Adrenal gland (tissue), 12 donors: ENCODE data around the gene EXOC6B. TPM values are rescaled to one million over a fixed set of nuclear protein-coding genes. Genes with fewer than 3 reads are reported as not detected.

Experiments
- DNase-seq, 7 donors: peaks; one replicate each; pipeline ENCODE4 v3.0.0-alpha.2; 2019 to 2020
- H3K27ac ChIP-seq, 5 donors: fragments of 200-600 bp; sonication (generic) in 4 of 5; 1 replicate in 3 of 5; 2 replicates in 2 of 5; pipeline versions ENCODE4 v1.5.1 to v1.8.0; 2016 to 2020; ENCODE audit warnings: mild to moderate bottlenecking in 1 of 5
- H3K27me3 ChIP-seq: fragments of 200-600 bp; 2 replicates; pipeline ENCODE4 v1.8.0; 2021
- H3K36me3 ChIP-seq, 2 donors: fragments of 200-600 bp; replicated peaks in 1 of 2; 1 replicate in 1 of 2; 2 replicates in 1 of 2; pipeline versions ENCODE4 v1.5.1 to v1.8.0; 2018 to 2022
- H3K4me1 ChIP-seq, 2 donors: fragments of 200-600 bp; replicated peaks in 1 of 2; 1 replicate in 1 of 2; 2 replicates in 1 of 2; pipeline versions ENCODE4 v1.5.1 to v1.8.0; 2018 to 2021
- H3K4me3 ChIP-seq, 4 donors: fragments of 200-600 bp; sonication (generic) in 3 of 4; one replicate each; pipeline ENCODE4 v1.5.1; 2016 to 2018
- H3K9me3 ChIP-seq, 3 donors: fragments of 200-600 bp; sonication (generic) in 1 of 3; replicated peaks in 1 of 3; 1 replicate in 2 of 3; 2 replicates in 1 of 3; pipeline versions ENCODE4 v1.5.1 to v1.8.0; 2016 to 2021
- POLR2A ChIP-seq, 2 donors: fragments of 450-650 bp; IDR thresholded peaks; one replicate each; pipeline ENCODE4 v1.6.1; 2017; ENCODE audit warnings: antibody characterized with exemption in 2 of 2, mild to moderate bottlenecking in 2 of 2, moderate library complexity in 1 of 2
- WGBS, 4 donors: extraction: QIAGEN DNeasy Blood & Tissue Kit in 2 of 4; methylation state at CpG; one replicate each; pipeline versions ENCODE4 v1.1.5 to v1.1.7; 2013 to 2017; 5-methylcytosine and 5-hydroxymethylcytosine counted together
- intact Hi-C, 2 donors: fragments of 100-400 bp; cut with DNase I; formaldehyde crosslinking; loops; one replicate each; pipeline versions ENCODE4 v1.14.1 to v1.15.0; 2022 to 2023
- polyA plus RNA-seq, 3 donors: library from polyadenylated mRNA; stranded (reverse); fragments of 200-250 nt in 2 of 3; fragments of 350-450 nt in 1 of 3; fragmentation: Illumina TruSeq in 1 of 3; extraction: RNeasy Lipid Tissue Mini Kit (QIAGEN cat#74804) in 1 of 3; gene quantifications; one replicate each; pipeline ENCODE4 v1.2.3, GENCODE V29; 2013 to 2014
- total RNA-seq, 9 donors: library from RNA; depleted of rRNA in 4 of 9; stranded (reverse); fragments of >200 nt in 4 of 9; fragments of 120-200 nt in 1 of 9; fragmentation: NEBNext Ultra II Directional in 1 of 9; extraction: Animal tissue kit (Norgen Biotek cat#: 25700) in 1 of 9; gene quantifications; one replicate each; pipeline versions ENCODE4 v1.1.0 to v1.2.4, GENCODE V29; 2013 to 2023
- TF ChIP-seq, protein P1 (sequence below), 6 experiments: fragments of 450-650 bp in 4 of 6; fragments of 200-600 bp in 2 of 6; sonication (generic) in 1 of 6; IDR thresholded peaks; 1 replicate in 5 of 6; 2 replicates in 1 of 6; pipeline versions ENCODE4 v1.5.1 to v1.8.0; 2016 to 2021; ENCODE audit warnings: antibody characterized with exemption in 6 of 6, mild to moderate bottlenecking in 2 of 6, moderate library complexity in 1 of 6
- donor health status: healthy with polysubstance abuse.
- donor health status: Bipolar disorder and iron deficiency.
- donor health status: DM: yes; HTN: yes; CAD: no.
- donor health status: DM: no; HTN: no; CAD: no.
- donor health status: DM: no; HTN: no; CAD: no.
- donor health status: DM: yes; HTN: yes; CAD: no.

Gene EXOC6B
- total and polyA plus RNA-seq, 12 donors, result 6.0 to 92.6 (median 50.6) TPM

DNA sequence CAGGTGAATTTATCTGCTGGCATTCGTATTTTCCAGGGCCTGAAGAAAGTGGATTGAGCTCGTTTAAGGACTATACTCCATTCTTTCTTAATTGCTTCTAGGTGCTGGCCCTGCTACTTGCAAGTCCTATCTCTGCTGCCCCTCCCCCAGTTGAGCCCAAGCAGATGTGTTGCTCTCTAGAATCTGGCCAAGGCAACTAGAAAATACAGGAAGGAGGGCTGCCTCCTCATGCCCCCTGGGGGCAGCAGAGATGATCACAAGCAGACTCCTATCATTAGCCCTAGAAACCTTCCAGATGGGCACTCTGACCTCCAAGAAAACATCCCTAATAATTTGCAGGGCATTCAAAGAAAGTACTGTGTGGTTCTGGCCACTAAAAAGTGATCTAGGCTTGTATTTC lies 605.7 kb downstream of the EXOC6B start:
- Histone ChIP-seq H3K27me3 (no peaks in the 10 kb centered on the region), H3K4me3 (no peak overlapping the region), H3K27ac (no peak overlapping the region), H3K36me3 (no peaks in the 10 kb centered on the region), H3K9me3 (no peaks in the 10 kb centered on the region), H3K4me1 (no peaks in the 10 kb centered on the region)
- intact Hi-C loops, result no loop called here
- DNase-seq, result no peak
- TF ChIP-seq, protein P1, sequence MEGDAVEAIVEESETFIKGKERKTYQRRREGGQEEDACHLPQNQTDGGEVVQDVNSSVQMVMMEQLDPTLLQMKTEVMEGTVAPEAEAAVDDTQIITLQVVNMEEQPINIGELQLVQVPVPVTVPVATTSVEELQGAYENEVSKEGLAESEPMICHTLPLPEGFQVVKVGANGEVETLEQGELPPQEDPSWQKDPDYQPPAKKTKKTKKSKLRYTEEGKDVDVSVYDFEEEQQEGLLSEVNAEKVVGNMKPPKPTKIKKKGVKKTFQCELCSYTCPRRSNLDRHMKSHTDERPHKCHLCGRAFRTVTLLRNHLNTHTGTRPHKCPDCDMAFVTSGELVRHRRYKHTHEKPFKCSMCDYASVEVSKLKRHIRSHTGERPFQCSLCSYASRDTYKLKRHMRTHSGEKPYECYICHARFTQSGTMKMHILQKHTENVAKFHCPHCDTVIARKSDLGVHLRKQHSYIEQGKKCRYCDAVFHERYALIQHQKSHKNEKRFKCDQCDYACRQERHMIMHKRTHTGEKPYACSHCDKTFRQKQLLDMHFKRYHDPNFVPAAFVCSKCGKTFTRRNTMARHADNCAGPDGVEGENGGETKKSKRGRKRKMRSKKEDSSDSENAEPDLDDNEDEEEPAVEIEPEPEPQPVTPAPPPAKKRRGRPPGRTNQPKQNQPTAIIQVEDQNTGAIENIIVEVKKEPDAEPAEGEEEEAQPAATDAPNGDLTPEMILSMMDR (IDR thresholded peaks at IDR 0.05), result no peak
- TF ChIP-seq POLR2A (IDR thresholded peaks at IDR 0.05), result no peak
- 78 to 87% (median 85%) methylated on average over 2 of the region's 2 CpGs for WGBS, 4 donors

DNA sequence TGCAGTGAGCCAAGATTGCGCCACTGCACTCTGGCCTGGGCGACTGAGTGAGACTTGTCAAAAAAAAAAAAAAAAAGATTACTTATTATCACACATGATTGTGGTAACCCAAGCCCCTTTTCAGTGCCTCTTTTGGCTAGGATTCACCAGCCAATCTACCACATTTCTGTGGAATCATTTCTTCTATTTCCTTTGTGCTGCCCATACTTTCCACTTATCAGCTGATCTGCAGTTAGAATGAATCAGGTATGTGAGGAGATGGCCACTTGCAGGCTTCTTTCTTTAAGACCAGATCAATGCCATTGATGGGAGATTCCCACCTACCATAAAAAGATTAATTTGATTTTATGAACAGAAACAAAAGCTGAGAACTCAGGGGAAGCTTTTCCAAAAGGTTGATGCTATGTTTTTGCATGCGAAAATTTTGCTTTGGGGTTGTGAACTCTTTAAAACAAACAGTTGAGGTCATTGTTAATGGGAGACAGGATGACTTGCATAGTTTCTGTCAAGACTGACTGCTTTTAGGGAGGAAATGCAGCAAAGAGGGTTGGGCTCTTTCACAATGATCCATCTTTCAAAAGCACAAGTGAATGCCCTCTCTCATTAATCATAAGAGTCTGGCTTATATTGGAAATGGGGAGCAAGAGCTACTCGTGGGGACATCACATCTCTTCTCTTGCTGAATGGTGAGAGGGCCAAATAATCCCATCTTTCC lies 611.2 kb downstream of the EXOC6B start:
- no peak overlapping the region for H3K27ac ChIP-seq
- H3K4me3 ChIP-seq, result no peak overlapping the region
- DNase-seq, result no peak
- H3K27me3 ChIP-seq, result no peaks in the 10 kb centered on the region
- H3K36me3 ChIP-seq, result no peaks in the 10 kb centered on the region
- intact Hi-C loops, result no loop called here
- no peaks in the 10 kb centered on the region for H3K4me1 ChIP-seq
- WGBS, 4 donors, result 62 to 77% (median 75%) methylated on average over 4 of the region's 4 CpGs
- no peaks in the 10 kb centered on the region for H3K9me3 ChIP-seq
- TF ChIP-seq, protein P1 (IDR thresholded peaks at IDR 0.05), result no peak
- no peak for TF ChIP-seq POLR2A (IDR thresholded peaks at IDR 0.05)

DNA sequence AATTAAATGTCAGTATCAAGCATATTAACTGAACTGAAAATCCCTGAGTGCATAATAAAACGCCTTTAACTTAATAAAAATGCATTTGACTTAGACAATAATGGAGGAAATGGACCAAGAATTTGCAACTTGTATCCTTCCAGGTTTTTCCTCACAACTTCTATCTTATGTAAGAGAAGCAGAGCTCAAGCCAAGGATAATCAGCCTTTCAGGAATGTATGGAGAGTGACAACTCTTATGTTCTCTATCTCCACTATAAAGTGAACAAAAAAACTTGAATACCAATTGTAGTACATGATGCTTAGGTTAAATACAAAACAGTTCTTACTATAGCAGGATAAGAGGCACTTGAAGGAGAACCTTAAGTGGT lies 613.4 kb downstream of the EXOC6B start:
- no peaks in the 10 kb centered on the region for H3K9me3 ChIP-seq
- intact Hi-C loops, result no loop called here
- DNase-seq, result no peak
- H3K4me1 ChIP-seq, result no peaks in the 10 kb centered on the region
- WGBS, 4 donors, result 88 to 94% (median 91%) methylated on average over 1 of the region's 1 CpG
- no peaks in the 10 kb centered on the region for H3K27me3 ChIP-seq
- no peaks in the 10 kb centered on the region for H3K36me3 ChIP-seq
- TF ChIP-seq, protein P1 (IDR thresholded peaks at IDR 0.05), result no peak
- TF ChIP-seq POLR2A (IDR thresholded peaks at IDR 0.05), result no peak
- H3K4me3 ChIP-seq, result no peak overlapping the region
- H3K27ac ChIP-seq, result no peak overlapping the region

DNA sequence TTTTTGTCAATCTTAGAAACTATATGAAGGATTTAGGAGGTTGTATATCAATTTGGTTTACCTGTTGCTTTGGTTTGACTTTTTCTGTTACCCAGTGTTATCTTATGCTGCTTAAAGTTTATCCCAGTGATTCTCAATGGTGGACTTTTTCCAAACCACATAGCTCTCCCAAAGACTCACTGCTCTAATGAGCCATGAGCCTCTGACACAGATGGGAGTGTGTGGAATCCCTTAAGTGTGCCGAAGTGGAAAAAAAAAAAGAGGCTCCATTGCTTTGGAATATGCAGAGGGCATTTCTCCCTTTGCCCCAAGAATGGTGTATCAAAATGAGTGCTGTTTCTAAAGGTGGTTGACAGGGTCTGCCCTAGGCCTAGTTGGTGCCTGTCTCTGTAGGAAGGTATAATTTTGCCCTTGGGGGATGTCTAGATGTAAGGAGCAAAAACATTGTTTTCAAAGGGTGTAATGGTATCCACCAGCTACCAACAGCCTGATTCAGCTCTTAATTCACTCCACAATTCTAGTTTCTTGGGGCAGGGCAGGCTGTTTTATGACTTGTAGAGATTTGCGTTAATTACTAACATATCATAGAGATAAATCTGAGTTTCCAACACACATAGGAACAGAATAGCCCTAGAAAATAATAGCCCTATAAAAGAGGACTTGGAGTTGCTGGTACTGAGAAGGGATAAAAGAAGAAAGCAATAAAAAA lies 613.9 kb downstream of the EXOC6B start:
- DNase-seq, result no peak
- H3K4me3 ChIP-seq, result no peak overlapping the region
- TF ChIP-seq, protein P1 (IDR thresholded peaks at IDR 0.05), result no peak
- no peak for TF ChIP-seq POLR2A (IDR thresholded peaks at IDR 0.05)
- H3K4me1 ChIP-seq, result no peaks in the 10 kb centered on the region
- no peaks in the 10 kb centered on the region for H3K36me3 ChIP-seq
- H3K27ac ChIP-seq, result no peak overlapping the region
- WGBS, 4 donors, result 94 to 98% (median 96%) methylated on average over 2 of the region's 2 CpGs
- H3K9me3 ChIP-seq, result no peaks in the 10 kb centered on the region
- intact Hi-C loops, result no loop called here
- H3K27me3 ChIP-seq, result no peaks in the 10 kb centered on the region
